T-helper 2 cell treated with Interferon-gamma antibody and Interleukin-4, amounts not matched to agents 100 ng/mL and 5 ng/mL, for 36 hours (primary cell): ENCODE results near the gene ATP7B. TPM values are rescaled to one million over a fixed set of nuclear protein-coding genes. Genes with fewer than 3 reads are reported as not detected.

ENCODE experiments used
- intact Hi-C: fragments of 100-400 bp; cut with micrococcal nuclease; formaldehyde crosslinking; loops from one replicate; pipeline ENCODE4 v1.15.1; 2023
- total RNA-seq: library from RNA; stranded (reverse); gene quantifications from 2 replicates; pipeline ENCODE4 v1.2.3, GENCODE V29; 2022

ATP7B gene
- total RNA-seq, 1 donor from 2014 or later, result 1.9 TPM

GRCh38 chr13:51900471-51900870 is 110.8 kb downstream of the ATP7B start:
- intact Hi-C loops, result no loop called here

GRCh38 chr13:51895906-51896888 is 115.1 kb downstream of the ATP7B start:
- intact Hi-C loops, result loop anchor here (1.0 to 2.0 kb wide), 2 partner anchors 117 to 231 kb away; partner anchors contain the start of gene ALG11

- intact Hi-C loops, result no loop called here
Observed at GRCh38 chr13:51894239-51894638, 117.0 kb downstream of the ATP7B start.

- intact Hi-C loops, result no loop called here
Observed at GRCh38 chr13:51892657-51893056, 118.6 kb downstream of the ATP7B start.

- intact Hi-C loops, result no loop called here
Observed at GRCh38 chr13:51887468-51887867, 123.8 kb downstream of the ATP7B start.

- intact Hi-C loops, result no loop called here
Observed at GRCh38 chr13:51885651-51886050, 125.6 kb downstream of the ATP7B start.

- intact Hi-C loops, result no loop called here
Observed at GRCh38 chr13:51883226-51883600, 128.0 kb downstream of the ATP7B start.

Other genes starting within 250 kb of the ATP7B start
- gene DHRS12, start 207.3 kb downstream of the ATP7B start, total RNA-seq, result 3.8 and 4.6 TPM in 2 replicates
- gene TMEM272, start 166.3 kb downstream of the ATP7B start, total RNA-seq, result not detected in 2 replicates
- not detected in 2 replicates for gene CCDC70, start 149.5 kb downstream of the ATP7B start, total RNA-seq
- gene ALG11, start 948 bp upstream of the ATP7B start, total RNA-seq, result 28.7 and 29.3 TPM in 2 replicates
- 11.8 and 12.9 TPM in 2 replicates for gene UTP14C, start 13.2 kb upstream of the ATP7B start, total RNA-seq
- 0.05 and 0.09 TPM in 2 replicates for gene NEK5, start 117.6 kb upstream of the ATP7B start, total RNA-seq
- gene NEK3, start 148.1 kb upstream of the ATP7B start, total RNA-seq, result 5.2 and 7.6 TPM in 2 replicates